ENCODE measurements around the gene TGFBI. TPM values are rescaled to one million over a fixed set of nuclear protein-coding genes. Genes with fewer than 3 reads are reported as not detected.

The TGFBI gene
- total RNA-seq, 1 experiment from 2014 or later, result 115 TPM

- intact Hi-C loops (cut with micrococcal nuclease; ENCODE audit: unreplicated experiment), result no loop called here
- CTCF ChIA-PET, result interaction anchor here (0.5 kb wide), 1 partner anchor 73 kb away, joined by 3 read pairs; no protein-coding TSS in a partner anchor
Measured at GRCh38 chr5:136051486-136052220, 22.9 kb downstream of the TGFBI start.

DNA sequence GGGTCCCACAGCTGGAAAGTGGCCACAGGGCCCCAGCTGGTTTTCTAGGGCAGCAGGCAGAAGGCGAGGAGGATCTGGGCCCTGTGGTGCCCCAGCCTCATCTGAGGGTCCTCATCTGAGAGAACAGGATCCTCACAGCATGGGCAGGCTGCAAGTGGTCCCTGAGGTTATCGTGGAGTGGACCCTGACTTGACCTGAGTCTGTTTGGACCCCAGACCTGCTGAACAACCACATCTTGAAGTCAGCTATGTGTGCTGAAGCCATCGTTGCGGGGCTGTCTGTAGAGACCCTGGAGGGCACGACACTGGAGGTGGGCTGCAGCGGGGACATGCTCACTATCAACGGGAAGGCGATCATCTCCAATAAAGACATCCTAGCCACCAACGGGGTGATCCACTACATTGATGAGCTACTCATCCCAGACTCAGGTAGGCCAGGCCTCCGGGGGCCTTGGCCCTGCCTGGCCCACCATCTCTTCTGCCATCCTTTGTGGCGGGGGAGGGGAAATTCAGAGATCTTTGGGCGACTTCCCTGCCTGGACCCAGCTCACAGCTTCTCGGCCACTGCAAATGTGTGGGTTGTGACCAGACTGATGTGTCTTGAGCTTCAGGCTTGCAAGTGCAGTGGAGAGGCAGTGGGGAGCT lies 24.0 kb downstream of the TGFBI start:
- BruUV-seq (replicated peaks), result no TSS peak

More at GRCh38 chr5:136051486-136052220, 22.9 kb downstream of the TGFBI start:
- no peak for DNase-seq (ENCODE audit: low spot score)
- Histone ChIP-seq H3K27me3 (replicated peaks; ENCODE audit: insufficient read depth, low read depth, low read length, poor library complexity) (no peaks in the 10 kb centered on the region), H3K27ac (ENCODE audit: low read depth, low read length, poor library complexity, severe bottlenecking) (no peak overlapping the region), H3K9me3 (ENCODE audit: low read depth, low read length, poor library complexity, severe bottlenecking) (no peaks in the 10 kb centered on the region), H3K4me1 (ENCODE audit: insufficient read depth, low read length, poor library complexity, severe bottlenecking) (no peaks in the 10 kb centered on the region), H3K36me3 (ENCODE audit: insufficient read depth, low read length, poor library complexity, severe bottlenecking) (no peaks in the 10 kb centered on the region), H3K4me3 (ENCODE audit: low read depth, low read length, poor library complexity, severe bottlenecking) (no peak overlapping the region)
- POLR2A ChIA-PET (ENCODE audit: low non-redundant PET), result no interaction called here
- TF ChIP-seq CTCF (conservative IDR thresholded peaks at IDR 0.05; ENCODE audit: low read depth, low read length), result no peak
- no peak for TF ChIP-seq EZH2 (IDR thresholded peaks at IDR 0.05; ENCODE audit: borderline replicate concordance, low read depth, low read length, poor library complexity, severe bottlenecking)
- BruUV-seq (replicated peaks), result no TSS peak

More for the DNA sequence above, 24.0 kb downstream of the TGFBI start:
- no peak overlapping the region for H3K4me3 ChIP-seq (ENCODE audit: low read depth, low read length, poor library complexity, severe bottlenecking)
- H3K4me1 ChIP-seq (ENCODE audit: insufficient read depth, low read length, poor library complexity, severe bottlenecking), result no peaks in the 10 kb centered on the region
- no peak for DNase-seq (ENCODE audit: low spot score)
- ChIA-PET POLR2A (ENCODE audit: low non-redundant PET) (no interaction called here), CTCF (no interaction called here)
- H3K36me3 ChIP-seq (ENCODE audit: insufficient read depth, low read length, poor library complexity, severe bottlenecking), result no peaks in the 10 kb centered on the region
- H3K9me3 ChIP-seq (ENCODE audit: low read depth, low read length, poor library complexity, severe bottlenecking), result no peaks in the 10 kb centered on the region
- intact Hi-C loops (cut with micrococcal nuclease; ENCODE audit: unreplicated experiment), result no loop called here
- TF ChIP-seq CTCF (conservative IDR thresholded peaks at IDR 0.05; ENCODE audit: low read depth, low read length), result no peak
- no peak for TF ChIP-seq EZH2 (IDR thresholded peaks at IDR 0.05; ENCODE audit: borderline replicate concordance, low read depth, low read length, poor library complexity, severe bottlenecking)
- H3K27ac ChIP-seq (ENCODE audit: low read depth, low read length, poor library complexity, severe bottlenecking), result no peak overlapping the region
- H3K27me3 ChIP-seq (replicated peaks; ENCODE audit: insufficient read depth, low read depth, low read length, poor library complexity), result no peaks in the 10 kb centered on the region
